ENCODE data around the gene ZNF30. TPM values are rescaled to one million over a fixed set of nuclear protein-coding genes. Genes with fewer than 3 reads are reported as not detected.

Gene ZNF30
- total RNA-seq, 1 donor from 2014 or later: 10.3 TPM

- Histone ChIP-seq H4K20me1 (ENCODE audit: low read depth) (no peaks in the 10 kb centered on the region), H3K36me3 (peaks cover 13% of the 10 kb centered on the region), H3K9me3 (ENCODE audit: low read depth) (peaks cover 5% of the 10 kb centered on the region), H3K4me2 (no peak overlapping the region), H3K4me1 (no peaks in the 10 kb centered on the region), H3K9ac (no peak overlapping the region), H3K27me3 (no peaks in the 10 kb centered on the region), H3K27ac (no peak overlapping the region), H3K4me3 (no peak overlapping the region), H3F3A (ENCODE audit: low read depth) (no peaks in the 10 kb centered on the region), H2AFZ (replicated peaks) (no peak overlapping the region), H3K79me2 (ENCODE audit: low read depth) (no peaks in the 10 kb centered on the region)
- Mint-ChIP-seq H3K36me3 (peaks cover 53% of the 10 kb centered on the region), H3K4me3 (no peak overlapping the region), H3K27ac (no peak overlapping the region), H3K27me3 (ENCODE audit: insufficient read depth, low read depth) (peaks cover 2% of the 10 kb centered on the region), H3K4me1 (no peaks in the 10 kb centered on the region), H3K9me3 (peaks cover 18% of the 10 kb centered on the region)
- TF ChIP-seq EZH2 (IDR thresholded peaks at IDR 0.05) (no peak), EZH2phosphoT487 (IDR thresholded peaks at IDR 0.05) (no peak), CTCF (IDR thresholded peaks at IDR 0.05) (no peak)
- no peak for DNase-seq (ENCODE audit: low spot score)
Measured at GRCh38 chr19:34938886-34939285, 12.2 kb downstream of the ZNF30 start.

DNA sequence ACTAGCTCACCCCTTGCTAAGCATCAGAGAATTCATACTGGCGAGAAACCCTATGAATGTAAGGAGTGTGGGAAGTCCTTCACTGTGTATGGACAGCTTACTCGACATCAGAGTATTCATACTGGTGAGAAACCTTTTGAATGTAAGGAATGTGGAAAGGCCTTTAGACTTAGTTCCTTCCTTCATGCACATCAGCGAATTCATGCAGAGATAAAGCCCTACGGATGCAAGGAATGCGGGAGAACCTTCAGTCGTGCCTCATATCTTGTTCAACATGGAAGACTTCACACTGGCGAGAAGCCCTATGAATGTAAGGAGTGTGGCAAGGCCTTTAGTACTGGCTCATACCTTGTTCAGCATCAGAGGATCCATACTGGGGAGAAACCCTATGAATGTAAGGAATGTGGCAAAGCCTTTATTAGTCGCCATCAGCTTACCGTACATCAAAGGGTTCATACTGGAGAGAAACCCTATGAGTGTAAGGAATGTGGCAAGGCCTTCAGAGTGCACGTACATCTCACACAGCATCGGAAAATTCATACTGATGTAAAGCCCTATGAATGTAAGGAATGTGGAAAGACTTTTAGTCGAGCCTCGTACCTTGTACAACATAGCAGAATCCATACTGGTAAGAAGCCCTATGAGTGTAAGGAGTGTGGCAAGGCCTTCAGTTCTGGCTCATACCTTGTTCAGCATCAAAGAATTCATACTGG, 17.3 kb downstream of the ZNF30 start:
- H3K36me3 Mint-ChIP-seq: peaks cover 50% of the 10 kb centered on the region
- peaks cover 36% of the 10 kb centered on the region for H3K9me3 Mint-ChIP-seq
- TF ChIP-seq EZH2phosphoT487 (IDR thresholded peaks at IDR 0.05): no peak
- TF ChIP-seq CTCF (IDR thresholded peaks at IDR 0.05): no peak
- TF ChIP-seq EZH2 (IDR thresholded peaks at IDR 0.05): no peak

DNA sequence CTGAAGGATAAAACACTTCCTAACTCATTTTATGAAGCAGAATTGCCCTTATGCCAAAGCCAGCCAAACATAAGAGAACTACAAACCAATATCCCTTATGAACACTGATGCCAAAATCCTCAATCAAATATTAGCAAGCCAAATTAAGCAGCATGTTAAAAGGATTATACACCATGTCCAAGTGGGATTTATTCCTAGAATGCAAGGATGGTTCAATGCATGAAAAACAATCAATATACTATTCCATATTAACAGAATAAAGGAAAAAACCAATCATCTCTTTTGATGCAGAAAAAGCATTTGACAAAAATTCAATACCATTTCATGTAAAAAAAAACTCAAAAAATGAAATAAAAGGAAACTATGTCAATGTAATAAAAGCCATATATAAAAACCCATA, 26.4 kb downstream of the ZNF30 start:
- Mint-ChIP-seq H3K4me3 (no peak overlapping the region), H3K9me3 (peaks cover 57% of the 10 kb centered on the region), H3K27me3 (ENCODE audit: insufficient read depth, low read depth) (peaks cover 5% of the 10 kb centered on the region), H3K4me1 (no peaks in the 10 kb centered on the region), H3K36me3 (peaks cover 30% of the 10 kb centered on the region), H3K27ac (no peak overlapping the region)
- Histone ChIP-seq H3K79me2 (ENCODE audit: low read depth) (no peaks in the 10 kb centered on the region), H3K4me1 (no peaks in the 10 kb centered on the region), H3K27me3 (no peaks in the 10 kb centered on the region), H3K36me3 (peaks cover 21% of the 10 kb centered on the region), H4K20me1 (ENCODE audit: low read depth) (no peaks in the 10 kb centered on the region), H3K9me3 (ENCODE audit: low read depth) (peaks cover 28% of the 10 kb centered on the region), H3F3A (ENCODE audit: low read depth) (peaks cover 1% of the 10 kb centered on the region), H3K4me2 (no peak overlapping the region), H2AFZ (replicated peaks) (no peak overlapping the region), H3K9ac (no peak overlapping the region), H3K27ac (no peak overlapping the region), H3K4me3 (no peak overlapping the region)
- no peak for DNase-seq (ENCODE audit: low spot score)
- TF ChIP-seq CTCF (IDR thresholded peaks at IDR 0.05) (no peak), EZH2 (IDR thresholded peaks at IDR 0.05) (no peak), EZH2phosphoT487 (IDR thresholded peaks at IDR 0.05) (no peak)

More for the DNA sequence above, 17.3 kb downstream of the ZNF30 start:
- Histone ChIP-seq H3K9ac (no peak overlapping the region), H2AFZ (replicated peaks) (no peak overlapping the region), H3K9me3 (ENCODE audit: low read depth) (peaks cover 20% of the 10 kb centered on the region), H3K4me3 (no peak overlapping the region), H4K20me1 (ENCODE audit: low read depth) (no peaks in the 10 kb centered on the region), H3K79me2 (ENCODE audit: low read depth) (no peaks in the 10 kb centered on the region), H3K27ac (no peak overlapping the region), H3K4me2 (no peak overlapping the region), H3F3A (ENCODE audit: low read depth) (no peaks in the 10 kb centered on the region), H3K4me1 (no peaks in the 10 kb centered on the region), H3K27me3 (no peaks in the 10 kb centered on the region), H3K36me3 (peaks cover 13% of the 10 kb centered on the region)
- Mint-ChIP-seq H3K27me3 (ENCODE audit: insufficient read depth, low read depth) (no peaks in the 10 kb centered on the region), H3K27ac (no peak overlapping the region), H3K4me3 (no peak overlapping the region), H3K4me1 (no peaks in the 10 kb centered on the region)
- DNase-seq (ENCODE audit: low spot score): no peak

Measured in neural progenitor cell (in vitro differentiated cells).